NCI-H2227 (cell line): ENCODE results near the gene CLCA1.

Experiments used
- DNase-seq: peaks from one replicate; lab custom pipeline; 2025; ENCODE audit not compliant: unreplicated experiment; lab: John Stamatoyannopoulos, UW

Gene CLCA1

GRCh38 chr1:86548839-86549238 is 80.1 kb downstream of the CLCA1 start:
- DNase-seq, result no peak
